HG03045 (cell line): ENCODE results near the gene NUP153.

Experiments used
- ATAC-seq: cut with Tn5 transposase; IDR thresholded peaks from one replicate; pipeline ENCODE4 v1.9.1; 2021; ENCODE audit warnings: mild to moderate bottlenecking, moderate library complexity; ENCODE audit not compliant: unreplicated experiment

NUP153 gene

GRCh38 chr6:17565399-17565798, 141.3 kb downstream of the NUP153 start:
- ATAC-seq, result no peak
